Measurements from ENCODE around the gene C17orf113.

Gene C17orf113

DNA sequence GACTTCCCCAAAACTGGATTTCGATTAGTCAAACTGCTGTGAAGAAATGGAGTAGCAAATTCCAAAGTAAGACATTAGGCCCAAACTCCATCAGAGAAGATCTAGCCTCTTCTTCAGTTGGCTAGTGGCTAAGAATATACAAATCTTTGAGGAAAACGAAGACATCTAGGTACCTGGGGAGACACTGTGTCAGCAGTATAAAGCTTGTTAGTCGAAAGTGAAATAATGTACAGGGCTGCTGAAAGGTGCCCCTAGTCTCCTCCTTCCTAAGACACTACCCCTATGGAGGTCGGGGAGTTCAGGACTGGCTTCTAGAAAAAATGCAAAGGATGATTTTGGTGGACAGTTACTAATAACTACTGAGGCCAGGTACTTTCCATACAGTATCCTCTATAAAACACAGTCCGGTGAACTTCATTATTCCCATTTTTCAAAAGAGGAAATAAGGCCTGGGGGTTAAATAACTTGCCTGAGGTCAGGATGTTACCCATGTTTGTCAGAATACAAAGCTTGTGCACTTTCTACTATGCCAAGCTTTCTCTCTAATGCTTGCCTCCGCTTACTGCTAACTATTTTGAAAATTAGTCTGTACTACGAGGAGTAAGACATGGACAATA lies 48.1 kb downstream of the C17orf113 start:
- Histone ChIP-seq H3K36me3 (ENCODE audit: insufficient read depth, low read length) (peaks cover 26% of the 10 kb centered on the region), H3K9me3 (ENCODE audit: control insufficient read depth, insufficient read depth, low read length) (no peaks in the 10 kb centered on the region), H3K9ac (ENCODE audit: low read depth, low read length) (no peak overlapping the region), H3K4me1 (ENCODE audit: insufficient read depth, low read length) (peaks cover 18% of the 10 kb centered on the region; the same call in 1 of the 2 replicates)

DNA sequence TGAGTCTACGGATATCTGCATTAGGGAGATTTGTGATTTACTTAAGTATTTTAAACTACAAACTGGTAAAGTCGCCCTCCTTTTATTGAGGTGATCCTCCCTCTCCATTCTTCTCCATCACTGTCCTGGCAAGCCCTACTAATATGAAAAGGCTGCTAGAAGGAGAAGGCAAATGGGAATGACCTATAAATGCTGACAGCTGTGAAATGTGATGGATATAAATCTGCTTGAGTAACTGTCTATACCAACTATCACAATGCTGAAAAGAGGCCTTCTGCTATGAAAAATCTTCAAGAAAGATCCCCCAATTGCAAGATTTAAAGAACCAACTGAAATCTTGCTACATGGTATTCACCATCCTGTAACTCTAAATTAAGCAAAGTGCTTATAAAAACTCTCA lies 48.7 kb downstream of the C17orf113 start:
- no peak overlapping the region for H3K9ac ChIP-seq (ENCODE audit: low read depth, low read length)
- H3K9me3 ChIP-seq (ENCODE audit: control insufficient read depth, insufficient read depth, low read length) = no peaks in the 10 kb centered on the region
- H3K4me1 ChIP-seq (ENCODE audit: insufficient read depth, low read length) = peaks cover 18% of the 10 kb centered on the region; the same call in 1 of the 2 replicates
- H3K36me3 ChIP-seq (ENCODE audit: insufficient read depth, low read length) = peaks cover 31% of the 10 kb centered on the region

DNA sequence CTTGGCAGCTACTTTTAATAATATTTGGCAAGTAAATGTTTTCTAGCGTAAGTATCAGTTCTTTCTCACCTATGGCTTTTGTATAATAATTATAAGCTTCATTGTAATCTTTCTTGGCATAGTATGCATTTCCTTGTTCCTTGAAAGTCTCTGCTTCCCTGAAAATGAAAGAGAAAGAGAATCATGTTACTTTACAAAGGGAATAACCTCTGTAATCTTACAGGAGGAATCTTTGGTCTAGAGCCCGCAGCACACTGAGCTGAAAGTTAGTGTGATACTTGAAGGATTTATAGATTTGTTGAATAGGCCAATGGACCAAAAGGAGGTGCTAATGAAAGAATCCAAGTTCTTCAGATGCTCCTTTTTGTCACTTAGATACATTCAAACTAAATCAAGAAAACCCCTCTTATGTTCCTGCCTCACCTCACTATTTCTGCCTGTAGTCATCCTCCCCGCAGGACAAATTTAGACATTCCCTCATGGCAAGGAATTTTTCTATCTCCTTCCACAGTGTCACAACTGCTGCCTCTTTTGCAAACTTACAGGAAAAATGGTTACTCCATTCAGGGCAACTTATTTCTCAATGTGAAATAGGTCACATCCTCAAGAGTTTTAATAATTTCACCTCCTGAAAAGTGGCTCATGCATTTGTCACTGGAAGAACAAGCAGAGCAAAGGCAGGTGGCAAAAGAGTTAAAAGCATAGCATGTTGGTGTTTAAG lies 49.8 kb downstream of the C17orf113 start:
- no peak overlapping the region for H3K9ac ChIP-seq (ENCODE audit: low read depth, low read length)
- peaks cover 43% of the 10 kb centered on the region for H3K36me3 ChIP-seq (ENCODE audit: insufficient read depth, low read length)
- no peaks in the 10 kb centered on the region for H3K9me3 ChIP-seq (ENCODE audit: control insufficient read depth, insufficient read depth, low read length)
- H3K4me1 ChIP-seq (ENCODE audit: insufficient read depth, low read length) = peaks cover 18% of the 10 kb centered on the region; the same call in 1 of the 2 replicates

DNA sequence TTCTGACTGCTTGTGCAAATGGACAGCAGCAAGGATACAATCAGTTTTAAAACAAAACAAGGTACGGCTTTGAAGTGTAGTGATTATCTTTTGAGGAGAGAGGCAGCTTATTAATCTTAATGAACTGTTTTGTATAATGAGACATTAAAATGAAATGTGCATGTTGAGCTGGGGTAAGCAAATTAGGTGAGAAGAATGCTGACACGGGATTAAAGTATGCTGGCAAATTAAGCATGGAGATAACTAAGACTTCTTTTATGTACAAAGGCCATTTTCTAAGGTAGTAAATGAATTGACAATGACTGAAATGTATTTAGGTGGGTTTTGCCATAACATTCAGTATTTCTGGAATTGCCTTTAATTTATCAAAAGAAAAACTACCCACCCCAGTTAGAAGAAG lies 51.9 kb downstream of the C17orf113 start:
- peaks cover 46% of the 10 kb centered on the region for H3K36me3 ChIP-seq (ENCODE audit: insufficient read depth, low read length)
- no peak overlapping the region for H3K9ac ChIP-seq (ENCODE audit: low read depth, low read length)
- H3K4me1 ChIP-seq (ENCODE audit: insufficient read depth, low read length) = peaks cover 11% of the 10 kb centered on the region; the same call in 1 of the 2 replicates

DNA sequence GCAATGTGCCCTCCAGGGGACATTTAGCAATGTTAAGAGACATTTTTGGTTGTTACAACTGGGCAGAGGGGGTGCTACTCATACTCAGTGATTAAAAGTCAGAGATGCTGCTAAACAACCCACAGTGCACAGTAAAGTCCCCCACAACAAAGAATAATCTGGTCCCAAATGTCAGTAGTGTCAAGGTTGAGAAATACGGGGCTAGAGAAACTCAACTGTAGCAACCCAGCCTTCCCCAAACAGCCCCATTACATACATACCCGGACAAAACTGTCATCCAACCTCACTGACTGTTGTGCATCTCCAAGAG lies 53.6 kb downstream of the C17orf113 start:
- H3K9me3 ChIP-seq (ENCODE audit: control insufficient read depth, insufficient read depth, low read length) = no peaks in the 10 kb centered on the region
- H3K9ac ChIP-seq (ENCODE audit: low read depth, low read length) = no peak overlapping the region
- peaks cover 41% of the 10 kb centered on the region for H3K36me3 ChIP-seq (ENCODE audit: insufficient read depth, low read length)

More for the DNA sequence above, 51.9 kb downstream of the C17orf113 start:
- no peaks in the 10 kb centered on the region for H3K9me3 ChIP-seq (ENCODE audit: control insufficient read depth, insufficient read depth, low read length)

DNA sequence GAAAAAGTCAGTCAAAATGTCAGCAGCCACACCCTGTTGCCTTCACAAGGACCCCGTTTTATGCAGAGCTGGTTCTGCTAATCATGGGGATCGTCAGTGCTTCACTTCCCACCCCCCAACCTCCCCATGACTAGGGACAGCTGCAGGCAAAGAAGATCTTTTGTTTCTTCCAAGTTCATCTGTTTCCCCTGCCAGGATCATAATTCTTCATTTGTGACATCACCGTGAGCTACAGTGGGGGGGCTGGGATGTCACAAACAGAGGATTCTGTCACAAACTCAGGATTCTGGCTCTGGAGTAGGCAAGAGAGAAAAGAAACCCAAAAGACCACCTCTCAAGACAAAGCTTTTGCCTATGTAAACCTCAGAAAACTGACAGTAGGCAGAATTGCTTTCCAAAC lies 57.8 kb downstream of the C17orf113 start:
- H3K4me1 ChIP-seq (ENCODE audit: insufficient read depth, low read length) = no peaks in the 10 kb centered on the region
- no peak overlapping the region for H3K9ac ChIP-seq (ENCODE audit: low read depth, low read length)
- no peaks in the 10 kb centered on the region for H3K9me3 ChIP-seq (ENCODE audit: control insufficient read depth, insufficient read depth, low read length)
- peaks cover 54% of the 10 kb centered on the region for H3K36me3 ChIP-seq (ENCODE audit: insufficient read depth, low read length)

More for the DNA sequence above, 53.6 kb downstream of the C17orf113 start:
- H3K4me1 ChIP-seq (ENCODE audit: insufficient read depth, low read length) = no peaks in the 10 kb centered on the region

DNA sequence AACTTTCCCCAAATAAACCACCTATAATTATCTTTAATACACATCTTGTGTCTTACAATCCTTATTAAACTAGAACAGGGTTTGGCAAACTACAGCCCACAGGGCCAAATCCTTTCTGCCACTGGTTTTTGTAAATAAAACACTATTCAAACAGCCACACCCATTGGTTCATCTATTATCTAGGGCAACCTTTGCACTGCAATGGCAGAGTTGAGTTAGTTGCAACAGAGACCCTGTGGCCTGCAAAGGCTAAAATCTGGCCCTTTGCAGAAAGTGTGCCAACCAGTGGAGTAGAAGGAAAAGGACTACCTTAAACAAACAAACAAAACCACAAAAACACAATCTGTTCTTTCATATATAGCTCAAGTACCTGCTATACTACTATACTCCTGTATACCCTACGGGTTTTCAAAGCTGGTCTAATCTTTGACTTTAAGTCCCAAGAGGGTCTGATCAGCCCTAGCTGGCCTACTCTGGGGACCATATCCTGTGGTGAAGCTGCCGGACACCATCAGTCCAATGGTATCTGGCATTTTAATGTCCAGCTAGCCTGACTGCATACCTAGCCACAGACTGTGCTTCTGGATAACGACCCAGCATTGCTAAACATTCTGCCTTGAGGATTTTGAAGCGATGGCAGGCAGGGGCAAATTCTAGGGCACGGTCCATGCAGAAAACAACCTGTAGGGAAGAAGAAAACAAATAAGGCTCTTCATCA lies 60.5 kb downstream of the C17orf113 start:
- Histone ChIP-seq H3K36me3 (ENCODE audit: insufficient read depth, low read length) (peaks cover 45% of the 10 kb centered on the region), H3K9me3 (ENCODE audit: control insufficient read depth, insufficient read depth, low read length) (no peaks in the 10 kb centered on the region), H3K4me1 (ENCODE audit: insufficient read depth, low read length) (no peaks in the 10 kb centered on the region), H3K9ac (ENCODE audit: low read depth, low read length) (no peak overlapping the region)

DNA sequence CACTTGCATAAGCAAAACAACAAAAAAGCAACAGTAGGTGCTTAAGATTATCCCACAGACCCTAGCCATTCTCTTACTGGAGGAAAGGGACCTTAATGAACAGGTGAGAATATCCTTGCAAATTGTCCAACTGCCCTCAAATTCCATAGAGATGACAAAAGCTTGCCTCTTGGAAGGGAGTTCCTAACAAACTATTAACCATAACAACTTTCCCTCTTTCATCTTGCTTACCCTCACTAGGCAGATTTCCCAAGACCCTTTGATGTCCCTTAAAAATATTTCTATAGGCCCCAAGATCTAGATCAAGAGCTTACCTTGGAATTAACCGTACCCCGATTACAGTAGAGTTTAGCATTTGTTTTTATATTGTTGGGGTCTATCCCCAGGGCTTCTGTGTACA lies 62.0 kb downstream of the C17orf113 start:
- no peak overlapping the region for H3K9ac ChIP-seq (ENCODE audit: low read depth, low read length)
- no peaks in the 10 kb centered on the region for H3K9me3 ChIP-seq (ENCODE audit: control insufficient read depth, insufficient read depth, low read length)
- peaks cover 53% of the 10 kb centered on the region for H3K36me3 ChIP-seq (ENCODE audit: insufficient read depth, low read length)
- H3K4me1 ChIP-seq (ENCODE audit: insufficient read depth, low read length) = no peaks in the 10 kb centered on the region
